Measurements from ENCODE around the gene INTS1. TPM values are rescaled to one million over a fixed set of nuclear protein-coding genes. Genes with fewer than 3 reads are reported as not detected.
A peak's percentile ranks its signal among the peaks of the same experiment; 100 is the strongest.

The INTS1 gene
- total RNA-seq, 2 donors from 2014 or later, result 66.3 to 72.9 TPM

GRCh38 chr7:1536455-1536742 lies 32.2 kb upstream of the INTS1 start:
- WGBS, 2 donors, result 60 to 78% methylated on average over 4 to 7 of the region's 7 CpGs
- peaks cover 79% of the 10 kb centered on the region for H3K4me1 ChIP-seq
- DNase-seq, result no peak

GRCh38 chr7:1535701-1536454 lies 31.7 kb upstream of the INTS1 start:
- 77 to 90% methylated on average over 11 to 42 of the region's 42 CpGs for WGBS, 2 donors
- intact Hi-C loops (cut with DNase I), result no loop called here
- Histone ChIP-seq H3K4me3 (no peak overlapping the region), H3K36me3 (replicated peaks in 1 of 2; ENCODE audit: insufficient read depth in 1 of 2, low read depth in 2 of 2) (peaks cover 13 to 16% of the 10 kb centered on the region in 2 donors), H3K27ac (peak overlapping the region; percentile 97 to 100 (median 98)), H3K9me3 (no peaks in the 10 kb centered on the region), H3K4me1 (peaks cover 79% of the 10 kb centered on the region), H3K27me3 (no peaks in the 10 kb centered on the region)
- no peak for TF ChIP-seq POLR2A (IDR thresholded peaks at IDR 0.05)
- TF ChIP-seq, protein P1, sequence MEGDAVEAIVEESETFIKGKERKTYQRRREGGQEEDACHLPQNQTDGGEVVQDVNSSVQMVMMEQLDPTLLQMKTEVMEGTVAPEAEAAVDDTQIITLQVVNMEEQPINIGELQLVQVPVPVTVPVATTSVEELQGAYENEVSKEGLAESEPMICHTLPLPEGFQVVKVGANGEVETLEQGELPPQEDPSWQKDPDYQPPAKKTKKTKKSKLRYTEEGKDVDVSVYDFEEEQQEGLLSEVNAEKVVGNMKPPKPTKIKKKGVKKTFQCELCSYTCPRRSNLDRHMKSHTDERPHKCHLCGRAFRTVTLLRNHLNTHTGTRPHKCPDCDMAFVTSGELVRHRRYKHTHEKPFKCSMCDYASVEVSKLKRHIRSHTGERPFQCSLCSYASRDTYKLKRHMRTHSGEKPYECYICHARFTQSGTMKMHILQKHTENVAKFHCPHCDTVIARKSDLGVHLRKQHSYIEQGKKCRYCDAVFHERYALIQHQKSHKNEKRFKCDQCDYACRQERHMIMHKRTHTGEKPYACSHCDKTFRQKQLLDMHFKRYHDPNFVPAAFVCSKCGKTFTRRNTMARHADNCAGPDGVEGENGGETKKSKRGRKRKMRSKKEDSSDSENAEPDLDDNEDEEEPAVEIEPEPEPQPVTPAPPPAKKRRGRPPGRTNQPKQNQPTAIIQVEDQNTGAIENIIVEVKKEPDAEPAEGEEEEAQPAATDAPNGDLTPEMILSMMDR (IDR thresholded peaks at IDR 0.05), result no peak
- DNase-seq (no peak), ATAC-seq (no peak)

More at GRCh38 chr7:1536455-1536742, 32.2 kb upstream of the INTS1 start:
- Histone ChIP-seq H3K9me3 (no peaks in the 10 kb centered on the region), H3K36me3 (replicated peaks in 1 of 2; ENCODE audit: insufficient read depth in 1 of 2, low read depth in 2 of 2) (peaks cover 16 to 17% of the 10 kb centered on the region in 2 donors), H3K27ac (peak overlapping the region; percentile 97 to 100 (median 98)), H3K4me3 (no peak overlapping the region), H3K27me3 (no peaks in the 10 kb centered on the region)
- no peak for ATAC-seq
- intact Hi-C loops (cut with DNase I), result no loop called here
- TF ChIP-seq POLR2A (IDR thresholded peaks at IDR 0.05), result no peak
- TF ChIP-seq, protein P1 (IDR thresholded peaks at IDR 0.05), result no peak

DNA sequence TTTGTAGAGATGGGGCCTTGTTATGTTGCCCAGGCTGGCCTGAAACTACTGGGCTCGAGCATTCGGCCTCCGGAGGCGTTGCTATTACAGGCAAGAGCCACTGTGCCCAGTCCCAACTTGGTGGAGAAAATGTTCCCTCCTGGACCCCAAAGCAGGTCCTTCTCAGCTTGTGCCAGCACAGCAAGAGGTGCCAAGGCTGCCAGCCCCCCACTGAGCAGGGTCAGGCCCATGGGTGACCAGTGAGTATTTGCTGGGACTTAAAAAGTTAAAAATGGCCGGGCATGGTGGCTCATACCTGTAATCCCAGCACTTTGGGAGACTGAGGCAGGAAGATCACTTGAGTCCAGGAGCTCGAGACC lies 30.9 kb upstream of the INTS1 start:
- Histone ChIP-seq H3K36me3 (replicated peaks in 1 of 2; ENCODE audit: insufficient read depth in 1 of 2, low read depth in 2 of 2) (peaks cover 6 to 8% of the 10 kb centered on the region in 2 donors), H3K4me1 (peaks cover 81% of the 10 kb centered on the region), H3K9me3 (no peaks in the 10 kb centered on the region), H3K27me3 (no peaks in the 10 kb centered on the region), H3K27ac (peak overlapping the region; percentile 97 to 100 (median 98)), H3K4me3 (no peak overlapping the region)
- TF ChIP-seq, protein P1 (IDR thresholded peaks at IDR 0.05), result no peak
- no peak for TF ChIP-seq POLR2A (IDR thresholded peaks at IDR 0.05)
- intact Hi-C loops (cut with DNase I), result no loop called here
- 58 to 80% methylated on average over 6 of the region's 6 CpGs for WGBS, 2 donors
- ATAC-seq (no peak), DNase-seq (no peak)

- Histone ChIP-seq H3K36me3 (replicated peaks in 1 of 2; ENCODE audit: insufficient read depth in 1 of 2, low read depth in 2 of 2) (peaks cover under 1 to 2% of the 10 kb centered on the region in 2 donors), H3K9me3 (no peaks in the 10 kb centered on the region), H3K27me3 (no peaks in the 10 kb centered on the region), H3K4me3 (no peak overlapping the region), H3K27ac (peak overlapping the region; percentile 97 to 100 (median 98)), H3K4me1 (peaks cover 81% of the 10 kb centered on the region)
- DNase-seq (peak in 2 of 4 donors; percentile 24), ATAC-seq (no peak)
- WGBS, 2 donors, result 76 to 85% methylated on average over 21 to 29 of the region's 30 CpGs
- TF ChIP-seq POLR2A (IDR thresholded peaks at IDR 0.05), result no peak
- TF ChIP-seq, protein P1 (IDR thresholded peaks at IDR 0.05), result no peak
- intact Hi-C loops (cut with DNase I), result no loop called here
Observed at GRCh38 chr7:1534330-1535099, 30.3 kb upstream of the INTS1 start.
